H1 (cell line): ENCODE results near the gene PMP22. TPM values are rescaled to one million over a fixed set of nuclear protein-coding genes. Genes with fewer than 3 reads are reported as not detected.

Experiments used
- CTCF ChIA-PET: fragments of 300-600 bp; sonication (Branson Sonifier 250); formaldehyde crosslinking; loops from one replicate; lab custom pipeline; 2021; ENCODE audit not compliant: partially characterized antibody; lab: Charles Lee
- POLR2A ChIA-PET: fragments of 300-600 bp; sonication (Branson Sonifier 250); formaldehyde crosslinking; loops from one replicate; lab custom pipeline; 2021; ENCODE audit warnings: inconsistent platforms; ENCODE audit not compliant: partially characterized antibody; lab: Charles Lee
- DNase-seq, 2 experiments: peaks; one replicate each; pipeline versions ENCODE4 v3.0.0 to v3.0.0-alpha.2; 2010 to 2022; ENCODE audit warnings: low spot score in 2 of 2, low read depth in 1 of 2, mixed read lengths in 1 of 2
- FAIRE-seq: peaks from 2 replicates; lab custom pipeline; 2011; peaks lifted over from hg19 to GRCh38; lab: Jason Lieb, UNC
- H2AFZ ChIP-seq: 2 replicates; pipeline ENCODE4 v1.8.1; 2012; ENCODE audit warnings: low read length, inconsistent platforms
- H2AK5ac ChIP-seq: 2 replicates; pipeline ENCODE4 v1.6.1; 2013; ENCODE audit warnings: low read depth, low read length
- H2BK120ac ChIP-seq: replicated peaks from 2 replicates; pipeline ENCODE3; 2013; ENCODE audit warnings: low read depth, low read length, inconsistent platforms
- H2BK12ac ChIP-seq: 2 replicates; pipeline ENCODE4 v1.6.1; 2013; ENCODE audit warnings: low read depth, low read length
- H2BK15ac ChIP-seq: 2 replicates; pipeline ENCODE4 v1.6.1; 2013; ENCODE audit warnings: low read length
- H2BK20ac ChIP-seq: 2 replicates; pipeline ENCODE4 v1.6.1; 2013; ENCODE audit warnings: low read length
- H2BK5ac ChIP-seq: 2 replicates; pipeline ENCODE4 v1.6.1; 2013; ENCODE audit warnings: low read depth, low read length
- H3K14ac ChIP-seq: 2 replicates; pipeline ENCODE4 v1.6.1; 2013; ENCODE audit warnings: inconsistent platforms; ENCODE audit not compliant: insufficient read length
- H3K18ac ChIP-seq: 2 replicates; pipeline ENCODE4 v1.6.1; 2013; ENCODE audit warnings: low read length; ENCODE audit errors: extremely low read depth
- H3K23ac ChIP-seq: 2 replicates; pipeline ENCODE4 v1.6.1; 2013; ENCODE audit warnings: inconsistent platforms; ENCODE audit not compliant: insufficient read length
- H3K23me2 ChIP-seq: 2 replicates; pipeline ENCODE4 v1.6.1; 2013; ENCODE audit warnings: low read depth, low read length
- H3K27ac ChIP-seq: 2 replicates; pipeline ENCODE4 v1.6.1; 2011; ENCODE audit warnings: low read depth, low read length, inconsistent platforms
- H3K27me3 ChIP-seq, 4 experiments: replicated peaks in 1 of 4; 1 replicate in 1 of 4; 2 replicates in 3 of 4; pipeline versions ENCODE4 v1.6.1 to v1.8.1; 2011 to 2013; ENCODE audit warnings: low read length in 3 of 4, mild to moderate bottlenecking in 3 of 4, inconsistent platforms in 2 of 4, mixed read lengths in 2 of 4, moderate library complexity in 1 of 4; ENCODE audit not compliant: control insufficient read depth in 3 of 4, insufficient read depth in 3 of 4; ENCODE audit errors: extremely low read depth in 1 of 4
- H3K36me3 ChIP-seq, 4 experiments: 2 replicates each; pipeline versions ENCODE4 v1.6.1 to v1.8.1; 2011 to 2013; ENCODE audit warnings: mild to moderate bottlenecking in 4 of 4, low read length in 3 of 4, moderate library complexity in 2 of 4, control low read depth in 1 of 4, inconsistent platforms in 1 of 4; ENCODE audit not compliant: insufficient read depth in 4 of 4, control insufficient read depth in 2 of 4
- H3K4ac ChIP-seq: replicated peaks from 2 replicates; pipeline ENCODE3; 2013; ENCODE audit warnings: low read length, low read depth, mixed read lengths, inconsistent platforms; ENCODE audit not compliant: insufficient read length
- H3K4me1 ChIP-seq, 4 experiments: replicated peaks in 1 of 4; 1 replicate in 1 of 4; 2 replicates in 3 of 4; pipeline versions ENCODE4 v1.6.1 to v1.8.1; 2011 to 2013; ENCODE audit warnings: low read length in 3 of 4, inconsistent platforms in 2 of 4, mixed read lengths in 1 of 4; ENCODE audit not compliant: insufficient read depth in 4 of 4, control insufficient read depth in 3 of 4
- H3K4me2 ChIP-seq, 2 experiments: 2 replicates each; pipeline versions ENCODE4 v1.6.1 to v1.8.1; 2011 to 2013; ENCODE audit warnings: low read depth in 2 of 2, low read length in 2 of 2, control low read depth in 1 of 2, inconsistent platforms in 1 of 2, mild to moderate bottlenecking in 1 of 2; ENCODE audit not compliant: insufficient read depth in 1 of 2
- H3K4me3 ChIP-seq, 4 experiments: fragments of 200-600, 300-600 bp in 1 of 4; sonication (generic), shearing (Covaris generic), sonication (Bioruptor Twin) in 1 of 4; 2 replicates each; pipeline versions ENCODE4 v1.5.1 to v1.8.1; 2011 to 2016; ENCODE audit warnings: low read length in 4 of 4, low read depth in 3 of 4, control low read depth in 2 of 4, inconsistent platforms in 2 of 4, mild to moderate bottlenecking in 2 of 4, mixed read lengths in 1 of 4, moderate library complexity in 1 of 4; ENCODE audit not compliant: insufficient read depth in 2 of 4; ENCODE audit errors: extremely low read depth in 1 of 4
- H3K56ac ChIP-seq: replicated peaks from 2 replicates; pipeline ENCODE3; 2013; ENCODE audit warnings: low read depth, mild to moderate bottlenecking, mixed read lengths, low read length, inconsistent platforms; ENCODE audit not compliant: insufficient read length
- H3K79me1 ChIP-seq: 2 replicates; pipeline ENCODE4 v1.6.1; 2013; ENCODE audit warnings: low read depth, low read length, control low read depth
- H3K79me2 ChIP-seq, 2 experiments: 2 replicates each; pipeline versions ENCODE4 v1.6.1 to v1.8.1; 2012 to 2013; ENCODE audit warnings: low read length in 2 of 2, mild to moderate bottlenecking in 2 of 2, inconsistent platforms in 1 of 2; ENCODE audit not compliant: insufficient read depth in 2 of 2, control insufficient read depth in 1 of 2
- H3K9ac ChIP-seq, 4 experiments: replicated peaks in 1 of 4; 1 replicate in 1 of 4; 2 replicates in 3 of 4; pipeline versions ENCODE4 v1.6.1 to v1.8.1; 2011 to 2013; ENCODE audit warnings: low read depth in 3 of 4, low read length in 3 of 4, control low read depth in 2 of 4, mild to moderate bottlenecking in 2 of 4, moderate library complexity in 2 of 4, inconsistent platforms in 1 of 4; ENCODE audit errors: extremely low read depth in 1 of 4
- H3K9me3 ChIP-seq, 2 experiments: 2 replicates each; pipeline versions ENCODE4 v1.6.1 to v1.8.1; 2012 to 2013; ENCODE audit warnings: mild to moderate bottlenecking in 2 of 2, moderate library complexity in 2 of 2, control low read depth in 1 of 2, inconsistent platforms in 1 of 2, low read depth in 1 of 2, low read length in 1 of 2, mixed read lengths in 1 of 2; ENCODE audit not compliant: insufficient read depth in 2 of 2
- H4K20me1 ChIP-seq, 2 experiments: replicated peaks in 1 of 2; 2 replicates each; pipeline versions ENCODE3 to v1.8.1; 2011 to 2013; ENCODE audit warnings: inconsistent platforms in 2 of 2, low read length in 2 of 2, mild to moderate bottlenecking in 1 of 2; ENCODE audit not compliant: insufficient read depth in 2 of 2, control insufficient read depth in 1 of 2
- H4K5ac ChIP-seq: 2 replicates; pipeline ENCODE4 v1.6.1; 2013; ENCODE audit warnings: low read length, low read depth, mixed read lengths, inconsistent platforms; ENCODE audit not compliant: insufficient read length
- H4K8ac ChIP-seq: 2 replicates; pipeline ENCODE4 v1.8.0; 2013; ENCODE audit warnings: mild to moderate bottlenecking, moderate library complexity, low read length, inconsistent platforms; ENCODE audit not compliant: insufficient read depth; ENCODE audit errors: extremely low read depth
- H4K91ac ChIP-seq: replicated peaks from 2 replicates; pipeline ENCODE3; 2013; ENCODE audit warnings: low read length, mixed read lengths, inconsistent platforms; ENCODE audit not compliant: insufficient read length
- CHD1 ChIP-seq: IDR thresholded peaks from 2 replicates; pipeline ENCODE4 v1.6.1; 2012; ENCODE audit warnings: low read depth, low read length, improper control_type of control experiment
- CHD2 ChIP-seq: IDR thresholded peaks from 2 replicates; pipeline ENCODE4 v1.6.1; 2012; ENCODE audit warnings: low read length, improper control_type of control experiment
- CREB1 ChIP-seq: IDR thresholded peaks from 2 replicates; pipeline ENCODE4 v1.6.1; 2012; ENCODE audit warnings: inconsistent platforms
- CTCF ChIP-seq, 3 experiments: IDR thresholded peaks; 1 replicate in 2 of 3; 2 replicates in 1 of 3; pipeline versions ENCODE4 v1.5.1 to v1.6.1; 2011; ENCODE audit warnings: low read length in 3 of 3, mild to moderate bottlenecking in 3 of 3, inconsistent platforms in 2 of 3, low read depth in 1 of 3, moderate library complexity in 1 of 3; ENCODE audit not compliant: insufficient read depth in 1 of 3; ENCODE audit errors: control extremely low read depth in 1 of 3
- RAD21 ChIP-seq, 2 experiments: IDR thresholded peaks in 1 of 2; conservative IDR thresholded peaks in 1 of 2; 2 replicates each; pipeline ENCODE4 v1.6.1; 2011; ENCODE audit warnings: low read depth in 2 of 2, low read length in 2 of 2, improper control_type of control experiment in 1 of 2, inconsistent platforms in 1 of 2, mild to moderate bottlenecking in 1 of 2, moderate library complexity in 1 of 2
- TAF1 ChIP-seq: IDR thresholded peaks from 2 replicates; pipeline ENCODE4 v1.6.1; 2011; ENCODE audit warnings: mild to moderate bottlenecking, low read depth, low read length
- TAF7 ChIP-seq: optimal IDR thresholded peaks from 2 replicates; pipeline ENCODE3; 2011; ENCODE audit warnings: low read depth, mild to moderate bottlenecking, inconsistent platforms, low read length, moderate library complexity, borderline replicate concordance
- ZNF274 ChIP-seq: IDR thresholded peaks from 2 replicates; pipeline ENCODE4 v1.7.0; 2012; ENCODE audit warnings: low read length, borderline replicate concordance; ENCODE audit errors: extremely low read depth
- WGBS, 2 experiments: shearing (Covaris generic) in 1 of 2; methylation state at CpG; one replicate each; pipeline versions ENCODE4 v1.1.6 to v1.1.7; 2013 to 2015; ENCODE audit warnings: low lambda C conversion rate in 2 of 2, mixed read lengths in 2 of 2, inconsistent platforms in 1 of 2, low coverage in 1 of 2, missing lambda C conversion rate in 1 of 2; ENCODE audit not compliant: insufficient replicate concordance in 2 of 2, insufficient coverage in 1 of 2, insufficient read length in 1 of 2; ENCODE audit errors: extremely low coverage in 1 of 2, missing lambda C conversion rate in 1 of 2; 5-methylcytosine and 5-hydroxymethylcytosine counted together
- polyA plus RNA-seq, 7 experiments: library from polyadenylated mRNA; depleted of rRNA in 3 of 7; stranded (reverse) in 5 of 7; unstranded in 2 of 7; fragments of >200 nt in 5 of 7; fragments of 200-250 nt in 2 of 7; gene quantifications; 1 replicate in 5 of 7; 2 replicates in 1 of 7; 4 replicates in 1 of 7; pipeline versions ENCODE4 v1.2.1 to v1.2.3, GENCODE V29; 2011 to 2013; ENCODE audit warnings: missing spikeins in 2 of 7, mixed read lengths in 2 of 7
- total RNA-seq: library from RNA; stranded (reverse); fragmentation: NEBNext Ultra II Directional; extraction: Animal tissue kit (Norgen Biotek cat#: 25700); gene quantifications from 2 replicates; pipeline ENCODE4 v1.2.1, GENCODE V29; 2021

PMP22 gene
- total and polyA plus RNA-seq, 2 of the 8 experiments (the other 6 are each of a cell fraction or from before 2014, with no cell fraction given) = 0.84 to 4.9 TPM

GRCh38 chr17:15269087-15269779, 4.1 kb upstream of the PMP22 start:
- H3K14ac ChIP-seq = no peak overlapping the region
- H2BK120ac ChIP-seq = no peak overlapping the region
- no peak overlapping the region for H3K4me2 ChIP-seq
- peaks cover 0 to 8% (median 5%) of the 10 kb centered on the region in 4 experiments; a peak in 6 of 7 replicates for H3K27me3 ChIP-seq
- H3K27ac ChIP-seq = no peak overlapping the region
- H3K18ac ChIP-seq = no peak overlapping the region
- no peak overlapping the region for H3K4me3 ChIP-seq
- TF ChIP-seq CTCF (IDR thresholded peaks at IDR 0.05; ENCODE audit: control extremely low read depth in 1 of 3, insufficient read depth in 1 of 3, low read depth in 1 of 3, low read length in 3 of 3) = no peak
- TF ChIP-seq TAF7 = no peak
- TF ChIP-seq TAF1 = no peak
- no peak for TF ChIP-seq CREB1
- TF ChIP-seq ZNF274 = no peak
- no peak for TF ChIP-seq RAD21 (IDR thresholded peaks at IDR 0.05 in 1 of 2, conservative IDR thresholded peaks at IDR 0.05 in 1 of 2; ENCODE audit: low read depth in 2 of 2, low read length in 2 of 2)
- TF ChIP-seq CHD1 = no peak
- TF ChIP-seq CHD2 = no peak
- TF ChIP-seq, all 59 proteins: peak for 0
- Histone ChIP-seq H2BK5ac (no peak overlapping the region), H4K5ac (no peak overlapping the region), H3K56ac (no peak overlapping the region), H2AK5ac (no peak overlapping the region), H3K79me1 (no peaks in the 10 kb centered on the region), H2BK12ac (no peak overlapping the region), H3K4ac (no peak overlapping the region), H3K9ac (no peak overlapping the region), H3K4me1 (0 out of 7 replicates have a peak, but pooled peaks cover 0 to 2% (median 0%) of the 10 kb centered on the region in 4 experiments), H2BK15ac (no peak overlapping the region), H3K23ac (no peak overlapping the region), H2BK20ac (no peak overlapping the region), H4K8ac (no peak overlapping the region), H3K36me3 (no peaks in the 10 kb centered on the region), H3K23me2 (no peaks in the 10 kb centered on the region), H3K79me2 (no peaks in the 10 kb centered on the region), H4K20me1 (no peaks in the 10 kb centered on the region), H2AFZ (no peak overlapping the region), H3K9me3 (0 out of 4 replicates have a peak, but pooled peaks cover 0 to 4% of the 10 kb centered on the region in 2 experiments), H4K91ac (no peak overlapping the region)
- 87% methylated on average over 7 of the region's 7 CpGs; no CpG with 5 or more reads in 1 of the 2 experiments for WGBS, 2 experiments
- DNase-seq (no peak), FAIRE-seq (no peak)
- CTCF ChIA-PET = no interaction called here
- POLR2A ChIA-PET = no interaction called here
